Placental epithelial cell (primary cell): ENCODE measurements around the gene PRICKLE1. TPM values are rescaled to one million over a fixed set of nuclear protein-coding genes. Genes with fewer than 3 reads are reported as not detected.

Experiments
- small RNA-seq: library from RNA; depleted of rRNA; stranded (forward); fragments of <200 nt; gene quantifications from one replicate; pipeline ENCODE3, GENCODE V24; 2012
- total RNA-seq: library from RNA; depleted of rRNA; stranded (reverse); fragments of >200 nt; gene quantifications from 2 replicates; pipeline ENCODE4 v1.2.3, GENCODE V29; 2012

The PRICKLE1 gene
- total RNA-seq = 3.5 and 12.6 TPM in 2 replicates

GRCh38 chr12:42589465-42590329 lies at the start of gene PRICKLE1:
Gene PRICKLE1 (minus strand): TSS chr12:42589746. CDS start chr12:42472516, 117,230 bp downstream.

Small RNAs within 50 kb of the gene (small RNA-seq; reads per million reads assigned to genes)
- gene AC079600.1 (not detected), gene AC079600.2 (not detected), gene RF00019 (not detected)
